Measurements from ENCODE around the gene WDR27. TPM values are rescaled to one million over a fixed set of nuclear protein-coding genes. Genes with fewer than 3 reads are reported as not detected.
"Not testable (repeated sequence)": the region's sequence is repeated elsewhere in the genome, so short reads cannot be mapped to it uniquely, and the experiment has no call there.

The WDR27 gene
- total RNA-seq, 1 experiment from 2014 or later, result 8.4 TPM

GRCh38 chr6:169451065-169451838 lies 250.6 kb downstream of the WDR27 start:
- in situ Hi-C loops (cut with HindIII; ENCODE audit: low pct_unique_long_range_greater_than_20kb, low sequenced_read_pairs), result no loop called here
- no peak for DNase-seq (ENCODE audit: low read depth)

DNA sequence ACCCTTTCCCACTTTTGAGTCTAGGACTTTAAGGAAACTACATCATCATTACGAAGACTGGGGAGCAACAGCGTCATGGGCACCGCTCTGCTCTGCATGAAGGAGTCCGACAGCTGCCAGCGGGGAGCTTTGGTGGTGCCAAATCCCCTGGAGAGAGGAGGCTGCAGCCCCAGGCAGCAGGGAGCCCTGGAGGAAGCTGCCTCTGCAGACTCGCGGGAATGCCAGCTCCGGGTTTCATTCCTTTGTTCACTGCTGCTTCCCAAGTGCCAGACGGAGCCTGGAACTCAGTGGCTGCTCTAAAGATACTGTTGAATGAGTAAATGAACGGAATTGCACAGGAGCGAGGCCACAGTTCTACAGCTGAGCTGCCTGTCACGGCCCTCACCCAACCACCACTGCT lies 251.7 kb downstream of the WDR27 start:
- no peak for DNase-seq (ENCODE audit: low read depth)
- in situ Hi-C loops (cut with HindIII; ENCODE audit: low pct_unique_long_range_greater_than_20kb, low sequenced_read_pairs), result no loop called here

- no peak for DNase-seq (ENCODE audit: low read depth)
- in situ Hi-C loops (cut with HindIII; ENCODE audit: low pct_unique_long_range_greater_than_20kb, low sequenced_read_pairs), result no loop called here
Measured at GRCh38 chr6:169449221-169449620, 252.6 kb downstream of the WDR27 start.

- DNase-seq (ENCODE audit: low read depth), result no peak
- in situ Hi-C loops (cut with HindIII; ENCODE audit: low pct_unique_long_range_greater_than_20kb, low sequenced_read_pairs), result no loop called here
Measured at GRCh38 chr6:169445661-169446581, 255.9 kb downstream of the WDR27 start.

DNA sequence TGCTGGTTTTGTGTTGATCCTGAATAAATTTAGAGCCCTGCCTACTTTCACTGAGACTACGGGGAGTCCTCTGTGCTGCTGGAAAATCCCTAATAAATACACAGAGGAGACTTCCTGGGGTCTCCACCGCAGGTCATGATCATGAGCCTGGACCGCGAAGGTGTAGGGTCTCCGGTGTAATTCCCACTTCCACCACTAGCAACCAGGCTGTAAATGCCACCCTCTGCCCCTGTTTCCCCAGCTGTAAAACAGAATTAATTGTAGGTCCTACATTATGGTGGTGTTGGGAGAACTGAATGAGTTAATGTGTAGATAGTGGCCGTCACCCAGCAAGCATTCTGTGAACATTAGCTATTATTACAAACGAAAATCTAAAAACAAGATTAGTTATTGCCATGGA lies 256.6 kb downstream of the WDR27 start:
- no peak for DNase-seq (ENCODE audit: low read depth)
- in situ Hi-C loops (cut with HindIII; ENCODE audit: low pct_unique_long_range_greater_than_20kb, low sequenced_read_pairs), result no loop called here

DNA sequence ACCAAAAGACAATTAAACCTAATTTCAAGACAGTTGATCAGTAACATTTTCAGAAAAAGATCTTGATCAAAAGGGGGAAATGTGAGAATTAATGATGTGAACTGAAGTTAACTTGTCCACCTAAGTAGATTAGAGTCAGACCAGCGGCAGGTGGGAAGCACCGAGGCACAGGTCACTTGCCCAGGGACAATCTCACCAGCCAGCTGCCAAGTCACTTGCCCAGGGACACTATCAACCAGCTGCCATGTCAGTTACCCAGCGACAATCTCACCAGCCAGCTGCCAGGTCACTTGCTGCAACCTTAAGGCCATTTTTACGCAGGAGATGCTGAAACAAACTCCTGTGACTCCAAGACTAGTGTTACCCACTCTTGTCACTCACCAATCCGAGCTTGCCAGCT lies 260.5 kb downstream of the WDR27 start:
- in situ Hi-C loops (cut with HindIII; ENCODE audit: low pct_unique_long_range_greater_than_20kb, low sequenced_read_pairs), result no loop called here
- no peak for DNase-seq (ENCODE audit: low read depth)

GRCh38 chr6:169439710-169440109 lies 262.1 kb downstream of the WDR27 start:
- in situ Hi-C loops (cut with HindIII; ENCODE audit: low pct_unique_long_range_greater_than_20kb, low sequenced_read_pairs), result no loop called here
- no peak for DNase-seq (ENCODE audit: low read depth)

- in situ Hi-C loops (cut with HindIII; ENCODE audit: low pct_unique_long_range_greater_than_20kb, low sequenced_read_pairs); DNase-seq (ENCODE audit: low read depth): not testable (repeated sequence)
Measured at GRCh38 chr6:169434554-169434953, 267.3 kb downstream of the WDR27 start.

DNA sequence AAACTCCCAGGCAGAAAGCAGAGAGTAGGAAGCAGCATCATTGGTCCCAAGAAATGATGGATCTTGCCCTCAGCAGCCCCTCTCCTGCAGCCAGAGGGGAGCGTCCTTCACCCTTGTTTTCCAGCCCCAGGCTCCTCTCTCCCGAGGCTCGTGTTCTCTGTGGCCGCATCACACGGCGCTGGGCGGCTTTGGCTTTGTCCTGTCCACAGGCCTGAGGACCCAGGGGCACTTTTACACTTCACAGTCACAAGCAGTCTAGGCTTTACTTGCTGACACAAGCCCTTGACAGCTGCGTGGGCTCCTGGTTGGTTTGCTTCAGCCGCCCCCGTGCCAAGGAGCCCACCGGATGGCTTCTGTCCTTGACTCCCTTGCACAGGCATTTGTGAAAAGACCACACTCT lies 272.8 kb downstream of the WDR27 start:
- in situ Hi-C loops (cut with HindIII; ENCODE audit: low pct_unique_long_range_greater_than_20kb, low sequenced_read_pairs), result no loop called here
- DNase-seq (ENCODE audit: low read depth), result no peak

- in situ Hi-C loops (cut with HindIII; ENCODE audit: low pct_unique_long_range_greater_than_20kb, low sequenced_read_pairs), result no loop called here
Measured at GRCh38 chr6:169428532-169428931, 273.3 kb downstream of the WDR27 start.

DNA sequence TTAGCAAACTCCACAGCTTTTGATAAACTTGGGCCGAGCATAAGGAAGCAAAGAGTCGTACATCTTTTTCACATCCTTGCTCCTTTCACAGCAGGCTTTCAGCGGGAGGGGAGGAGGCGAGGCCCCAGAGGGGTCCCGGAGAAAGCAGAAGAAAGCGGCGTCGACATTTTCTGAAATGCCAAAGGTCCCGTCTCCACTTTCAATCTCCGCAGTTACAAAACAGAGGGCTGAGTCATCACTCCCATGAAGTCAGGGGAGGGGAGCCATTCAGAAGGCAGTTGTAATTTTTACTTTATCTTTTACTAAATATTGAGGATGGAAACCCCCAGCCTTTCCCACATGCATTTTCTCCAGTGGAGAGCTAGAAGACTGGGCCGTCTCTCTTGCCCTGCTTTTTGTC lies 274.0 kb downstream of the WDR27 start:
- DNase-seq (ENCODE audit: low read depth), result no peak
- in situ Hi-C loops (cut with HindIII; ENCODE audit: low pct_unique_long_range_greater_than_20kb, low sequenced_read_pairs), result no loop called here

More at GRCh38 chr6:169428532-169428931, 273.3 kb downstream of the WDR27 start:
- no peak for DNase-seq (ENCODE audit: low read depth)

- no peak for DNase-seq (ENCODE audit: low read depth)
- in situ Hi-C loops (cut with HindIII; ENCODE audit: low pct_unique_long_range_greater_than_20kb, low sequenced_read_pairs), result no loop called here
Measured at GRCh38 chr6:169426611-169427010, 275.2 kb downstream of the WDR27 start.

- in situ Hi-C loops (cut with HindIII; ENCODE audit: low pct_unique_long_range_greater_than_20kb, low sequenced_read_pairs), result no loop called here
Measured at GRCh38 chr6:169425628-169426370, 276.0 kb downstream of the WDR27 start.

GRCh38 chr6:169424821-169425240 lies 277.0 kb downstream of the WDR27 start:
- DNase-seq (ENCODE audit: low read depth), result no peak
- in situ Hi-C loops (cut with HindIII; ENCODE audit: low pct_unique_long_range_greater_than_20kb, low sequenced_read_pairs), result no loop called here

More at GRCh38 chr6:169425628-169426370, 276.0 kb downstream of the WDR27 start:
- no peak for DNase-seq (ENCODE audit: low read depth)

DNA sequence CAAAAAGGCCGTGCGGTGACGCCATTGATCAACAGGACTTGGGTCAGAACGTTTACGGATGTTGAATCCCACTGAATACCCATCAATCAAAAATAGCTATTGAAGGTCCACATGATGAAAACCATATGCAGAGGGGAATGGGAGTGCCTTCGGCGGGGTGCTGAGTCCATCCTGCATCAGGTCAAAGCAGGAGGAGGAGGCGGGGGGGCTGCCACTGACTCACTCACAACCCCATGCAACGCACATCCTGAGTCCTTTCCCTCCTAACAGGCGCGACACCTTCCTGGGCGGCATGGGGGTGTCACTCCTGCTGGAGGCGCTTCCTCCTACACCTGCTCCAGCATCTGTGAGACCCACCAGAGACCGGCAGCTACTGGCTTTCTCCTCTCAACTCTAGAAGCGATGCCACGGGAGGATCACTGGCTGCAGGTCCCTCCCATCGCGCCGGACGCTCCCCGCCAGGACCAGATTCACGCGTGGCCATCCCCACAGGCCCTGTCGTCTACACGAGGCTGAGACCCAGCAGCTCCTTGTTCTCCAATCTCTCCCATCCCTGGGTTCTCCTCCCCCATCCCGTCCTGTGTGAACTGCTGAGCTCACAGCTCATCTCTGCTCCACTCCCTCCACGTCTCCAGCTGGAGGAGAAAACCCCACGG lies 277.6 kb downstream of the WDR27 start:
- in situ Hi-C loops (cut with HindIII; ENCODE audit: low pct_unique_long_range_greater_than_20kb, low sequenced_read_pairs), result no loop called here
- no peak for DNase-seq (ENCODE audit: low read depth)

DNA sequence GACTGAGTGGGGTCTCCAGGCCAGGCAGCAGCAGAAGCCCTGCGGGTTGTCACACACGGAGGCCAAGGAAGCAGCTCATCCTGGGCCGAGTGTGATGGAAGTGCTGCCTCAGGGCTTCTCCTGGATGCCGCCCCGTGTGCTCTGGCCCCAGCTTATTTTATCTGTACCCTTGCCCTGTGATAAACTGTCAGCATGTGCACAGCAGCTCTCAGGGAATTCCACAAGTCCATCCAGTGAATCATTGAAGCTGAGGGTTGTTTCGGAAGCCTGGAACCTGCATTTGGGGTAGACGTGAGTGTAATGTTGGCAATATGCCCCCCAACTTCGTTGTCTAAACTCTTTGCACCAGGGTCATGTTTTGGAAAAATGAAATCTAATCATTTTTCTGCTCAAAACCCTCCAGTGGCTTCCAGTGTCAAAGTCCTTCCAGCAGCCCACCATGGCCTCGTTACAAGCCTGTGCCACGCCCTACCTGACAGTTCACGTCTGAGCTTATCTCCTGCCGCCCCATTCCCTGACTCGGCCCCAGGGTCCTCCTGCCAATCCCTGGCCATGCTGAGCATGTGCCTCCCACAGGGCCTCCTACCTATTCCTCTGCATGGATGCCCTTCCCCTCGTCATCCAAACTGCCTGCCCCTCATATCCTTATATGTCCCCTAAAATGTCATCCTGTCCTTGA lies 280.1 kb downstream of the WDR27 start:
- DNase-seq (ENCODE audit: low read depth), result no peak
- in situ Hi-C loops (cut with HindIII; ENCODE audit: low pct_unique_long_range_greater_than_20kb, low sequenced_read_pairs), result no loop called here

DNA sequence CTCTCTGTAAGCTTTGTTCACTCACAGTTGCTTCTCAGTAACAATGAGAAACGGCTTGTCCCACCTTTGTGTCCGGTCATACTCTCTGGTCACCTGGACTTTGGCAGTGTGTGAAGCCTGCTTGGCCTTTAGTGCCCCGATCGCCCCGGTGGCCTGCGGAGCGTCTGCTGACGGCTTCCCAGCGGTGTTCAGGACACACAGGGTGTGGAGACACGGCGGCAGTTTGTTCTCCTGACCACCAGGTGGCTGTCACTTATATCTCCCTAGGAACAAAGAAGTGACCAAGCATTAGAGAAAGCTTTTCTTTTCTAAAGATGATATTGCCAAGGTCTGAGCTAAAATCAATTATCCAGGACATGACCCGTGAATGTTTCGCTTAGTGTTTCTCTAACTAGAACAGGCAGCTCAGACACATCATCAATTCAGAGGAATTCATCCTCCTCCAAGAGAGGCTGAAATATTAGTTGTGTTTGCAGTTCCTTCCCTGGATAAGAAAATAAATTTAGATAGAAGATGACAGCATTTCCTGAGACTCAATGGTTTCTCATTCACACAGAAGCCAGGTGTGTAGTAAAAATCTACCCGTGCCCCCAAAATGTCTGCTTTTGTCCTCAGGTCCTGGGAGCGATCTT lies 280.8 kb downstream of the WDR27 start:
- DNase-seq (ENCODE audit: low read depth), result no peak
- in situ Hi-C loops (cut with HindIII; ENCODE audit: low pct_unique_long_range_greater_than_20kb, low sequenced_read_pairs), result no loop called here

All from Caki2 (cell line).